Activated CD4-positive, alpha-beta T cell treated with anti-CD3 and anti-CD28 coated beads, Interleukin-2, amount 10 ng/mL, durations not matched to agents 7 days and 5 days (primary cell): ENCODE data around the gene GPR151. TPM values are rescaled to one million over a fixed set of nuclear protein-coding genes. Genes with fewer than 3 reads are reported as not detected.
"Not testable (repeated sequence)": the region's sequence is repeated elsewhere in the genome, so short reads cannot be mapped to it uniquely, and the experiment has no call there.

Source experiments
- CTCF ChIA-PET: fragments of 350-600 bp; sonication (Branson Sonifier 250); formaldehyde crosslinking; loops from one replicate; lab custom pipeline; 2021; ENCODE audit warnings: antibody characterized with exemption; lab: Charles Lee
- POLR2A ChIA-PET: fragments of 350-600 bp; sonication (Branson Sonifier 250); formaldehyde crosslinking; loops from one replicate; lab custom pipeline; 2021; ENCODE audit warnings: antibody characterized with exemption; lab: Charles Lee
- DNase-seq: peaks from one replicate; pipeline ENCODE4 v3.0.0-alpha.2; 2020
- H3K27ac Mint-ChIP-seq: one replicate; pipeline ENCODE4 v1.8.0; 2021; ENCODE audit warnings: mild to moderate bottlenecking, moderate library complexity, mixed read lengths
- H3K27me3 Mint-ChIP-seq: one replicate; pipeline ENCODE4 v1.8.0; 2021; ENCODE audit warnings: mixed read lengths
- H3K36me3 Mint-ChIP-seq: one replicate; pipeline ENCODE4 v1.8.0; 2021; ENCODE audit warnings: low read depth, mixed read lengths
- H3K4me1 Mint-ChIP-seq: one replicate; pipeline ENCODE4 v1.8.0; 2021; ENCODE audit warnings: mixed read lengths
- H3K4me3 Mint-ChIP-seq: one replicate; pipeline ENCODE4 v1.8.0; 2021; ENCODE audit warnings: mild to moderate bottlenecking, moderate library complexity, mixed read lengths
- H3K9me3 Mint-ChIP-seq: one replicate; pipeline ENCODE4 v1.8.0; 2021; ENCODE audit warnings: mixed read lengths
- total RNA-seq, 2 experiments: library from RNA; stranded (reverse); gene quantifications; one replicate each; pipeline ENCODE4 v1.2.3, GENCODE V29; 2021

The GPR151 gene
- not detected for total RNA-seq

DNA sequence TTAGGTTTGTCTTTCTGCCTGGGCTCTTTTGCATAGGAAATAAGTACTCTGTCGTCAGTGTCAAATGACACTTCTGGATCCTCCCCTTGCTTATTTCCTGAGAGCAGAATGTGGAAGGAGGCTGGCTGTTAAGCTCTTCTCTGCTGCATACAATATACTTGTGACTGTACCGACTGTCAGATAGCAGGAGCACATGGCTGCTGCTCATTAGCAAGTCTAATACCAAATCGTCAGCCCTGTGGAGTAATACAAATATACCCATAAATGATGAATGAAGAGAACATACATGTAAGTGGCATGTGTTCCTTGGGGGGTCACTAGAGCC, at the start of gene GPR151:
Gene GPR151, minus strand, starts transcription at position 40 of the 325 bp plus-strand sequence. CDS start 77 bp downstream, outside the sequence.
- no peak for DNase-seq
- ChIA-PET CTCF (interaction anchor here (1.5 to 1.9 kb wide), 2 partner anchors 12 to 26 kb away, joined by 5 read pairs; no protein-coding TSS in a partner anchor), POLR2A (no interaction called here)
- Mint-ChIP-seq H3K27ac (no peak within 1 kb of the TSS), H3K4me1 (no peaks in the 10 kb centered on the region), H3K27me3 (no peaks in the 10 kb centered on the region), H3K36me3 (peaks cover 4% of the 10 kb centered on the region), H3K4me3 (no peak within 1 kb of the TSS), H3K9me3 (no peaks in the 10 kb centered on the region)

DNA sequence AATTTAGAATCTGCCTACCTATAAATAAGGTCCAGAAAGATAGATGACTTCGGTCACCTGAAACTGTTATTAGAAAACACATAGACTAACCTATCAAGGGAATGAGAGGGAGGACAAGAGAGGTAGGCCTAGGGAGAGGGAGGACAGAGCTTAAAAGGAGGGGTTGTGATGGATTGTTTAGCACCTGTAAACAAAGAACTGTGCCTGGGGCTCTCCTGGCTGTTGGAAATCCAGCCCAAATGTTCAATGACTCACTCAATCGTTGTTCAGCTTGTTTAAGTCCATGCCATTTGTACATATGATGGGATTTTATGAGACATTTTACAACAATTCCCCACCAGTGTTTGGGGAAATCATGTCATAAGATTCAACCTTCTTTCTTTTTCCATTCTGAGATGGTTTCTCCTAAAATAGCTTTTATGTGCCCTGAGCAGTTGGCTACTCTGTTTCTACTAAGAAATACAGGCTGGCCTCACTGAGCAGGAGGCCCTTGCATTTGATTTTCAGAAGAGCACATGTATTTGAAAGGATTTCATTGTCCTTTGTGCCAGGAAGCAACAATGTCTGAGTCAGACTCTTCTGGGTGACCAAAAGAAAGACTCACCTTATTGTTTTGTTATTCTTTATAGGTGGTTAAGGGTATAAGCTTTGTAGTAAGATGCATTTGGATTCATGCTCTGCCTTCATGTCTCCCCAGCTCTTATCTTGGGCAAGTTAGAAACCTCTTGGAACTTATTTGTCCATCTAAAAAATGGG, 48.2 kb upstream of the GPR151 start:
- H3K4me3 Mint-ChIP-seq: no peak overlapping the region
- ChIA-PET CTCF (no interaction called here), POLR2A (no interaction called here)
- no peaks in the 10 kb centered on the region for H3K9me3 Mint-ChIP-seq
- no peak for DNase-seq
- no peaks in the 10 kb centered on the region for H3K36me3 Mint-ChIP-seq
- peaks cover 5% of the 10 kb centered on the region for H3K4me1 Mint-ChIP-seq
- H3K27me3 Mint-ChIP-seq: no peaks in the 10 kb centered on the region
- no peak overlapping the region for H3K27ac Mint-ChIP-seq

DNA sequence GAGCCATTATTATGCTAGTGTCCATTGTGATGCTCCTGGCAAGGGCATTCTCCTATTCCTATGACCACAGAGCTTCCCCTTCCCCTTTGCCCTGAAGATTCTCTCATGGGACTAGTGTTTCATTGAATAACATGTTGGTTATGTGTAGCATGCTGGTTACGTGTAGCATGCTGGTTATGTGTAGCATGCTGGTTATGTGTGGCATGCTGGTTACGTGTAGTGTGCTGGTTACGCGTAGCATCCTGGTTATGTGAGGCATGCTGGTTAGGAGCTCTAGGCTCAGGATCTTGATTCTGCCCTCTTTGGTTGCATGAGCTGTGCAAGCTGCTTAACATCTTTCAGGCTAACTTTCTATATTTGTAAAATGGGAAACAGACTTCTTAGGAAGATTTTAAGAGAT, 46.5 kb upstream of the GPR151 start:
- Mint-ChIP-seq H3K27ac (no peak overlapping the region), H3K9me3 (no peaks in the 10 kb centered on the region), H3K27me3 (peaks cover 3% of the 10 kb centered on the region), H3K36me3 (no peaks in the 10 kb centered on the region), H3K4me3 (no peak overlapping the region), H3K4me1 (peaks cover 5% of the 10 kb centered on the region)
- ChIA-PET POLR2A (no interaction called here), CTCF (interaction anchor here (0.8 to 1.1 kb wide), 2 partner anchors 29 to 403 kb away, joined by 3 read pairs; no protein-coding TSS in a partner anchor)
- DNase-seq: no peak

DNA sequence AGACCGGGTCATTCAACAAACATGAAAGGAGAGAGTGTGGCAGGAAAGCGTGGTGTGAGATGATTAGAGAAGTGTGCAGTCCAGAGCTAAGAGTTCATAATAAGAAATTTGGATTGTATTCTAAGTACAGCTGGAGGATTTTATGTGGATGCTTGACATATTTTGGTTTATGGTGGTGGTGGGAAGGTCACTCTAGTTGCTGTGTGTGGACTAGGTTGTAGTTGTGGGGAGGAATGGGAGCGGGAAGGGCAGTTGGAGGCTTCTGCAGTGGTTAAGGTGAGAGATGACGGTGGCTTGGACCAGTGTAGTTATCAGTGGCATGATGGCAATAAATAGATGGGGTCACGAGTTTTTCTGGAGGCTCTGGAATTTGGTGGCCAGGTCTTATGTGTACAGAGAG, 45.7 kb upstream of the GPR151 start:
- peaks cover 3% of the 10 kb centered on the region for H3K27me3 Mint-ChIP-seq
- no peak overlapping the region for H3K27ac Mint-ChIP-seq
- ChIA-PET CTCF (interaction anchor here (0.5 to 1.1 kb wide), 2 partner anchors 28 to 64 kb away, joined by 3 read pairs; no protein-coding TSS in a partner anchor), POLR2A (no interaction called here)
- no peak for DNase-seq
- no peaks in the 10 kb centered on the region for H3K36me3 Mint-ChIP-seq
- H3K9me3 Mint-ChIP-seq: no peaks in the 10 kb centered on the region
- peaks cover 5% of the 10 kb centered on the region for H3K4me1 Mint-ChIP-seq
- H3K4me3 Mint-ChIP-seq: no peak overlapping the region

DNA sequence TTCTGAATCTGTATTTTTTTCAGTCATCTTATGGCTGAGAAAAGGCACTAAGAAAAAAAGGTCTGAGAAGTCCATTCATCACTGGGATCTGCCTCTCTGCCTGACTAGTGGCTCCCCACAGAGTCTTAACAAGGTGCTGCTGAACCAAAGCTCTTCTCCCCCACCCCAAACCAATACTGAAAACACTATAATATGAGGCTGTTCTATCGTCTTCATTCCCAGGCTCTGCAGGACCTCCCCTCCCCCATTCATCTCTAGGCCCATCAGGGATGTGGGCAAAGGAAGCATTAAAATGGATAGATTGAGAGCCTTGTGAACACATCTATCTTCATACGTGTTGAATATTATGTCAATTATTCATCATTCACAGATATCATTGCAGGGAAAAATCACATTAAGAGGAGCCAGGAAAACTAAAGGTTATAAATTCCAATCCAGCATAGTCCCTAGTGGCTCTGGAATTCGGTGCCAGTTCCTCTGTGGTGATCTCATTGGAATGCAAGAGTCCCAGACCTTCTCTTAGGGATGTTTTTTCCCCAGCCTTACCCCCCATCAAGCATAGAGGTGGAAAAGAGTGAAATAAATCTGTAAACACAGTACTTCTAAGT, 44.3 kb upstream of the GPR151 start:
- no peaks in the 10 kb centered on the region for H3K9me3 Mint-ChIP-seq
- no peak overlapping the region for H3K27ac Mint-ChIP-seq
- ChIA-PET CTCF (no interaction called here), POLR2A (no interaction called here)
- H3K27me3 Mint-ChIP-seq: peaks cover 3% of the 10 kb centered on the region
- no peak for DNase-seq
- no peaks in the 10 kb centered on the region for H3K36me3 Mint-ChIP-seq
- H3K4me1 Mint-ChIP-seq: no peaks in the 10 kb centered on the region
- no peak overlapping the region for H3K4me3 Mint-ChIP-seq

DNA sequence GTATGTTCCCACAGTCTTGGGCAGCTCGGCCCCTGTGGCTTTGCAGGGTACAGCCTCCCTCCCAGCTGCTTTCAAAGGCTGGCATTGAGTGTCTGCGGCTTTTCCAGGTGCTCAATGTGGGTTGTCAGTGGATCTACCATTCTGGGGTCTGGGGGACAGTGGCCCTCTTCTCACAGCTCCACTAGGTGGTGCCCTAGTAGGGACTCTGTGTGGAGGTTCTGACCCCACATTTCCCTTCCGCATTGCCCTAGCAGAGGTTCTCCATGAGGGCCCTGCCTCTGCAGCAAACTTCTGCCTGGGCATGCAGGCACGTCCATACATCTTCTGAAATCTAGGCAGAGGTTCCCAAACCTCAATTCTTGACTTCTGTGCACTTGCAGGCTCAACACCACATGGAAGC, 40.9 kb upstream of the GPR151 start:
- CTCF ChIA-PET: interaction anchor here (2.0 kb wide), 1 partner anchor 23 kb away, joined by 4 read pairs; no protein-coding TSS in a partner anchor
- H3K4me1 Mint-ChIP-seq, POLR2A ChIA-PET, H3K36me3 Mint-ChIP-seq, DNase-seq, H3K9me3 Mint-ChIP-seq, H3K27ac Mint-ChIP-seq, H3K4me3 Mint-ChIP-seq, H3K27me3 Mint-ChIP-seq: not testable (repeated sequence)

DNA sequence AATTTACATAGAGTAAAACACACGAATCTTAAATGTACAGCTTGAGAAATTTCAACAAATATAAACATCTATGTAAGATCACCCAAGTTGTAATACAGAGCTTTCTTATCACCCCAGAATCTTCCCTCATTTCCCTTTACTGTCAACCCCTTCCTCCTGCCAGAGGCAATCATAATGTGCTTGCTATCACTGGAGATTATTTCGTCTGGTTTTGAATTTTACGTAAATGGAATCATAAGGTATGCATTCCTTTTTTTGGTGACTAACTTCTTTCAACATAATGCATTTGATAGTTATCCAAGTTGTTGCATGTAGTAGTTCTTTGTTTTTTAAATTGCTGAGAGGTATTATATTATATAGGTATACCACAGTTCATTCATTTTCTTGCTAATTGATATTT, 37.5 kb upstream of the GPR151 start:
- H3K4me1 Mint-ChIP-seq: no peaks in the 10 kb centered on the region
- H3K36me3 Mint-ChIP-seq: no peaks in the 10 kb centered on the region
- H3K9me3 Mint-ChIP-seq: no peaks in the 10 kb centered on the region
- no peak overlapping the region for H3K27ac Mint-ChIP-seq
- peaks cover 14% of the 10 kb centered on the region for H3K27me3 Mint-ChIP-seq
- POLR2A ChIA-PET: no interaction called here
- CTCF ChIA-PET: no interaction called here
- H3K4me3 Mint-ChIP-seq: no peak overlapping the region
- no peak for DNase-seq

DNA sequence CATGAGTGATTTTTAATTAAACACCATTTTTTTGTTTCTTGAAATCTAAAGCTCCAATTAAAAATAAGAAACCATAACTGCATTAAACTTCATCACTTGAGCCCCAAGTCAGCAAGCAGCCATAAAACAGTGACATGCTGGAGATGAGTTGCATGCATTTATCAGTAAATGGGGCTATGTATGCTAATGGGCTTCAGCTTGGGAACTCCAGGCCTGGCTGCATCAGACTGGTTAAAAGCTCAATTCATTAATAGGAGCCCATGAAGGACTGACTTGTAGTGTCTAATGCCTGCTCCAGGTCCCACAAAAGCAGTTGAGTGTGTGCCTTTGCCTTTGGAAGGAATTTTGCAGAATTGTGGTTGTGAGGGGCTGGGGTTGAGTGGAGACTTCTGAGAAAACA, 33.6 kb upstream of the GPR151 start:
- ChIA-PET POLR2A (no interaction called here), CTCF (no interaction called here)
- no peaks in the 10 kb centered on the region for H3K4me1 Mint-ChIP-seq
- no peaks in the 10 kb centered on the region for H3K9me3 Mint-ChIP-seq
- no peak overlapping the region for H3K27ac Mint-ChIP-seq
- no peak overlapping the region for H3K4me3 Mint-ChIP-seq
- no peak for DNase-seq
- H3K27me3 Mint-ChIP-seq: peaks cover 23% of the 10 kb centered on the region
- no peaks in the 10 kb centered on the region for H3K36me3 Mint-ChIP-seq

DNA sequence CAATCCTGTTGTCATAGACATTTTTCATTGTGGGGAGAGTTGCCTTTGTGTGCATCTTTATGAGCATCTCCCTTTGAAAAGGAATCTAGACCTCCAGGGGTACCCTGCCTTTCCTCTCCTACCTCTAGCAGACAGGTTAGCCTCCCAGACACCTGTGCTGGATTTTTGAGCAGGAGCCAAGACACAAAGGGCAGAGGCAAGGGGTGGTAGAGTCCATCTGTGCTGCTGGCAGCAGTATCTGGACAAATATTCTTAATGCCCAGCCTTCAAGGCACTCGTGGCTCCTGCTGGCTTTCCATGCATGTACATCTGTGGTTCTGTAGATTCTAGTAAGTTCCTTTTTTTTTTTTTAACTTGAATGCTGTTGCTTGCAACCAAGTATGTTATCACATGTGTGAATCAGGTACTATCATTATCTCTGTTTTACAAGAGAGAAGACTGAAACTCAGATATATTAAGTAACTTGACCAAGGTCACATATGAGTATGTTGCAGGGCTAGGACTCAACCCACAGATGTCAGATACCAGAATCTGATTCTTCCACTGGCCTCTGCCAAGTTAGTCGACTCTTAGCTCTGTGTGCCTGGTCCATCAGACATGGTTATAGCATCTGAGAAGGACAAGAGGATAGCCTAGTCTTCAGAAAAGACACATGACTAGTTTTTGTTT, 32.9 kb upstream of the GPR151 start:
- ChIA-PET CTCF (no interaction called here), POLR2A (no interaction called here)
- Mint-ChIP-seq H3K27me3 (peaks cover 19% of the 10 kb centered on the region), H3K36me3 (no peaks in the 10 kb centered on the region), H3K4me1 (no peaks in the 10 kb centered on the region), H3K9me3 (no peaks in the 10 kb centered on the region), H3K27ac (no peak overlapping the region), H3K4me3 (no peak overlapping the region)
- DNase-seq: no peak

DNA sequence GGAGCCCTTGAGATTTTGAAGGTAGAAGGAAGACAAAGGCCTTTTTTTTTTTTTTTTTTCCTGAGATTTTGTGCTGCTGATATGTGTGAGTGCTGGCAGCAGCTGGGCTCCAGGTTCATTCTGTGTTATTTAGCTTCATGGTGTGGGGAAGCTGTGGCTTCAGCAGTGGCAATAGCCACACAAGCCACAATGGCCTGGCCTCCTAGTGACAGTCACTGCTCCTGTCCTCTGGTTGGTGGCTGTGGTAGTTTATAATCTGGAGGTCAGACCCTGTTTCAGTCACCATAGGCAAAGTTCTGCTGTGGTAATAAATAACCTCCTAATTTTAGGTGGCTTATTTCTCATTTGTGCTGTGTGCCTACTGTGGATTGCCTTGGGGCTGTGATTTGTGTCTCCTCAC, 28.2 kb upstream of the GPR151 start:
- H3K4me3 Mint-ChIP-seq: no peak overlapping the region
- POLR2A ChIA-PET: no interaction called here
- no peaks in the 10 kb centered on the region for H3K36me3 Mint-ChIP-seq
- no peak overlapping the region for H3K27ac Mint-ChIP-seq
- H3K4me1 Mint-ChIP-seq: no peaks in the 10 kb centered on the region
- H3K9me3 Mint-ChIP-seq: no peaks in the 10 kb centered on the region
- CTCF ChIA-PET: no interaction called here
- peaks cover 18% of the 10 kb centered on the region for H3K27me3 Mint-ChIP-seq
- DNase-seq: no peak

DNA sequence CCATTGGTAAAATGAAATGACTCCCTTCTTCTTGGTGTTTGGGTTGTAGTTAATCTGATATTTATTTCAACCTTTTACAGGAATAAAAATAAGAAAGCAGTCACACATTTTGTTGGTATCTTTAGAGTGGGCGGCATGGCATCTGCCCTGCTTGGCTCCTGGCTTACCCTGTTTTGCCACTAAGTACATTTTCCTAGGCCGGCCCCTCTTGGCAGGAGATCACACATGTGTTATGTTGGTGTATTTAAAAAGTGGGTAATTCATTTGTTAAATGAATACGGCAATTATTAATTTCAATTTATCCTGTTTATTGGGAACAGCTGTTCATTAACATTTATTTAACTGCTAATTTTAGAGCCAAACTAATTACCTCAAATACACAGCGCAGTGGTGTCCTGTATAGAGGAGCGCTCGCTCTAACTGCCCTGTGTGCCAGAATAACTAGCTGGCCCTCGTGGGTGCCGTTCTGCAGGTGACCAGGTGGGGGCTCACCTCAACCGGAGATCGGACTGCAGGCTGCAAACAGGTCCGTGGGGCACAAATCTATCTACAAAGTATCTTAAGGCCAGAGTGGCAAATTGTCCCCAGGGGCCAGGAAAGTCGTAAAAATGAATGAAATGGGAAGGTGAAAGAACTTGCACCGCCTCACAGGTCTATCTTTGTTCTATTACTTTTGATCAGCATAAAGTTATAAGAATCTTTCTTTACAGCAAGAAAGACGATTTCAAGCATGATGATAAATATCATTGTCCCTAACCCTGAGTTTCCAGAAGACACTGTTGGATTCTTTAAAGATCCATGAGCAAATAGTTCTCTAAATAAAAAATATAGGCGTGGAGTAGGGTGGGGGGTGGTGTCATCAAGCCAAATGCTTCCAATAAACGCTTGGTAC, 26.2 kb upstream of the GPR151 start:
- Mint-ChIP-seq H3K27ac (no peak overlapping the region), H3K27me3 (peaks cover 11% of the 10 kb centered on the region), H3K4me1 (no peaks in the 10 kb centered on the region), H3K9me3 (no peaks in the 10 kb centered on the region), H3K4me3 (no peak overlapping the region), H3K36me3 (no peaks in the 10 kb centered on the region)
- POLR2A ChIA-PET: no interaction called here
- peak; percentile 70 for DNase-seq
- CTCF ChIA-PET: interaction anchor here (0.5 to 1.6 kb wide), 8 partner anchors 8 to 646 kb away, joined by 3 to 5 read pairs (median 4); no protein-coding TSS in a partner anchor

DNA sequence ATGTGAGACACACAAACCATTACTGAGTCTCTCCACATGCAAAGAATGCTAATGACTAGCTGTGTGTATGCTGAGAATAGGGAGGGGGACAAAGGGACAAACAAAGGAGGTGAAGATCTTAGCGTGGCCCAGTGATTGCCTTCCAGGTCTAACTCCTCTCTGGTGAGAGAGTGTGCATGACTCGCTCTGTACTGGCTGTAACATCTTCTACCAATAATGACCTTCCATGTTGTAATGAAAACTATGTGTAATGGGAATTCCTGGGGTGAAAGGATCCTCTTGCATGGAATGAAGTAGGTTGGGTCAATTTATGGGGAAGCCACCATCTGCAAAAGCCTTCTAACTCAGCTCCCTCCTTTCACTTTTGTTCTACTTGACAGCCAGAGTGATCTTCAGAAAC, 24.4 kb upstream of the GPR151 start:
- H3K4me3 Mint-ChIP-seq: no peak overlapping the region
- POLR2A ChIA-PET: no interaction called here
- no peak overlapping the region for H3K27ac Mint-ChIP-seq
- H3K36me3 Mint-ChIP-seq: no peaks in the 10 kb centered on the region
- CTCF ChIA-PET: no interaction called here
- peaks cover 5% of the 10 kb centered on the region for H3K27me3 Mint-ChIP-seq
- no peaks in the 10 kb centered on the region for H3K4me1 Mint-ChIP-seq
- H3K9me3 Mint-ChIP-seq: no peaks in the 10 kb centered on the region
- DNase-seq: no peak
